SKM-1 (cell line): ENCODE data around the gene MZT2B.
"Not testable (repeated sequence)": the region's sequence is repeated elsewhere in the genome, so short reads cannot be mapped to it uniquely, and the experiment has no call there.

ENCODE experiments used
- DNase-seq: peaks from one replicate; lab custom pipeline; 2025; ENCODE audit not compliant: unreplicated experiment; lab: John Stamatoyannopoulos, UW

The MZT2B gene, protein sequence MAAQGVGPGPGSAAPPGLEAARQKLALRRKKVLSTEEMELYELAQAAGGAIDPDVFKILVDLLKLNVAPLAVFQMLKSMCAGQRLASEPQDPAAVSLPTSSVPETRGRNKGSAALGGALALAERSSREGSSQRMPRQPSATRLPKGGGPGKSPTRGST

DNA sequence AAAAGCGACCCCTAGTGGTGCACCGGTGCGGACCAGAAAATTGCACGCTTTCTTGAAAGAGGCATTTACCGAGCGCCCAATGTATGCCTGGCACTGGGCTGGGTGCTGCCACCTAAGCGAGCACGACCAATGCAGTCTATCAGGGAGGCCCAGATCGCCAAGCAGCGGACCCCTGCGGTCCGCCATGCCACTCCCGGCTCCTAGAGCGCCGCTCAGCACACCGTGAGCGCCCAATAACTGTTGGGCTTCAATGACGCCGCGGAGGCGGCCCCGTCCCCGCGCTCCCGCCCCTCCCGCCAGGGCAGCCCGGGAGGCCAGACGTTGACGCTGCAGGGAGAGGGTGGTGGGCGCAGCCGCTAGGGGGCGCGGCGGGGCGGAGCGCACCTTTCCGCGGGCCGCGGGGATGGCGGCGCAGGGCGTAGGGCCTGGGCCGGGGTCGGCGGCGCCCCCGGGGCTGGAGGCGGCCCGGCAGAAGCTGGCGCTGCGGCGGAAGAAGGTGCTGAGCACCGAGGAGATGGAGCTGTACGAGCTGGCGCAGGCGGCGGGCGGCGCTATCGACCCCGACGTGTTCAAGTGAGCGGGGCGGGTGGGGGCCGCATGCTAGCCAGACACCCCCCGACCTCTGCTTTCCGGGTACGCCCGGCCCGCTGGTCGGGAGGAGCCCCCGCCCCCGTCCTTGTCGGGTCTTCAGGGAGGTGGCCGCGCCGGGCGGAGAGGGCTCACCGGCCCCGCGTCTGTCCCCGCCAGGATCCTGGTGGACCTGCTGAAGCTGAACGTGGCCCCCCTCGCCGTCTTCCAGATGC lies at the start of gene MZT2B:
TSS of gene MZT2B (plus strand) at position 383 of the 803 bp plus-strand sequence. CDS start at position 404, 21 bp downstream.
- DNase-seq = peak; percentile 67

DNA sequence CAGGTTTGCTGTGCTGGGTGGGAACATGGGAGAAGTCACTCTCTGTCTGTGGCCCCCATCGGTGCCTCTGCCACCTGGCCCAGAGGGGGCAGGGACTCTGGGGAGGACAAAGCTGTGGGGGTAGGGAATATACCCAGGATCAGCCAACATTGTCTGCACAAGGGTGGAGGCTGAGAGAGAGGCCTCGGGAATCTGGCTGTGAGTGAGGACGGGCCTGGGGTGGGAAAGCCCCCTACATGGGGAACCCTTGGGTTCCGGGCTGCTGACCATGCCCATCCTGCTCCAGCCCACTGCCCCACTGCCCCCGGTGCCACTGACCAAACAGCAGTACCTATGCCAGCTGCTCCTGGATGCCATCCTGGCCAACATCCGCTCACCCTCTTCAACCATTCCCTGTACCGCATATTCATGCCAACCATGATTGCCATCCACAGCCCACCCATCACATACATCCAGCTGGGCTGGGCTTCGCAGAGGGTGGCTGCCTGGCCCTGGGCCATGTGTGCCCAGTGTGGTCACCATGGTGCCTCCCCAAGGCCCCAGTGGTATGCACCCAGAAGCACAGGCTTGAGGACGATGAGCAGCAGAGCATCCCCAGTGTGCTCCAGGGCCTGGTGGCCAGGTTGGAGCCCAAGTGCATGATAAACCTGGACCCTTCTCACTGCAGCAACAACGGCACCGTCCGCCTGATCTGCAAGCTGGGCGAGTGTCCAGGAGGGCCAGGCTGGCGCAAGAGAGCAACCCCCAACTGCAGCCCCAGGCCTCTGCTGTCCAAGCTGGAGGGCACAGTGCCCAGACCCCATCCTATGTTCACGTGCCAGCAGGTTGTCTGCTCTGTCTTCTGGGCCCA lies 46.1 kb upstream of the MZT2B start:
- DNase-seq = no peak

DNA sequence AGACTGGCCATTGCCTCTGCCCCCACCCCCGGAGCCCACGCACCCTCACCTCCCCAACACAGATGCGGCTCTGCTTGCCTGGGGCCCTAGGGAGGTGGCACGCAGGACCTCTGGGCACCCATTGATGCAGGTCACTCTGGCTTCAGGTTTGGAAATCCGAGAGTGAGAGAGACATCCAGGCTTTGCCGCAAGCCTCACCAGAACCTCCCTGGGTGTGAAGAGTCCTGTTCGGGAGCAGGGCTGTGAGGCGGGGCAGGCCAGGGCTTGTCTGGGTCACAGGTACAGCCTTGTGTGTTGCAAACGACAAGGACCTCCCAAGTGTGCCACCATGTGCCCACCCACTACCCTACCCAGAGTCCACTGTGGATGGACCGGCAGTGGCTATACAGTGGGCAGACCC lies 45.5 kb upstream of the MZT2B start:
- DNase-seq = not testable (repeated sequence)

DNA sequence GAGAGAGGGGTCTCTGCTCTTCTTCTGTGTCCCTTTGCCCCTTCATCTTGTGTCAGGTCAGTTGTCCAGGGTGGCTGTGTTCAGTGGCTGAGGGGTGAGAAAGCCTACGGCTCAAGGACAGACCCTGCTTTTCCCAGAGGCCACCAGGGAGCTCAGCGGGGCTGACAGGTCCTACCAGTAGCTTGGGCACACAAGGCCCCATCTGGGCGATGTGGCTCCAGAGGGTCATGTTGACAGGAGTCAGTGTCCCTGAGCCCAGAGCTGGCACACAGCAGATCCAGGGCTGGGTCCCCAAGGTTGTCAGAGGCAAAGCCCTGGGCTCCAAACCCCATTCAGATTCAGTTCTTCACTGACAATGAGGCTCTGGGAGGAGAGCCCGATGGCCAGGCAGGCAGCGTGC lies 44.9 kb upstream of the MZT2B start:
- DNase-seq = not testable (repeated sequence)

DNA sequence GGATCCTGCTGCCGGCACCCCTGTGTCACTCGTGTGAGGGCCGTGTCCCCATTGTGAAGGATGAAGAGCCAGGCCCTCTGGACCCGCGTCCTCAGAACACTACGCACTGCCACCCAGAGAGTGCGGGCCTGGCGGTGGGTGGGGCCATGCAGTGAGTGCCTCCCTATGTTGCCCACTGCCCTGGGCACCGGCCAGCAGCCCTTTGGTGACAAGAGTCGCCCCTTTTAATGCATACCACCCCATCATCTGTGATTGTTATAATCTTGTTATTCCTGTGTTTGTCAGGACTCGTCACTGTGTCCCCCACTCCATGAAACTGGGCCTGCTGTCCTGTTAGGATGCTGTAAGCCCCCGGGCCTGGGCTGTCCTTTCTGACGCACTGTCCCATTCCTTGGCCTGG lies 43.7 kb upstream of the MZT2B start:
- DNase-seq = not testable (repeated sequence)

DNA sequence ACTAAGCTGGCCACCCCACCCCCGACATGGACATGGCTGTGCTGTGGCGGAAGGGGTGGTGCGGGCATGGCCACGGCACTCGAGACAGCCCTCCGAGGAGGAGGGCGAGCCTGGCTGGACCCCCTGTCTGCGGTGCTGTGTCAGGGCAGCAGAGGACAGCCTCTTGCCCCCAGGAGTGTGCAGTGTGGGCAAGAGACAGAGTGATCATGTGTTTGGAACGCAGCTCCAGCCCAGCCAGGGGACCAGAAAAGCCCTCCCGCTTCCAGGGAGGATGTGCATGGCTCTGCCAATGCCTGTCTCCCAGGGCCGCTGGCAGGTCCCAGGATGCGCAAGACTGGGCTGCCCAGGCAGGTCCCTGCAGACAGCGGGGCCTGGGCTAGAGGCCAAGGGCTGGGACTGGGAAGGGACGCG lies 43.2 kb upstream of the MZT2B start:
- not testable (repeated sequence) for DNase-seq

DNA sequence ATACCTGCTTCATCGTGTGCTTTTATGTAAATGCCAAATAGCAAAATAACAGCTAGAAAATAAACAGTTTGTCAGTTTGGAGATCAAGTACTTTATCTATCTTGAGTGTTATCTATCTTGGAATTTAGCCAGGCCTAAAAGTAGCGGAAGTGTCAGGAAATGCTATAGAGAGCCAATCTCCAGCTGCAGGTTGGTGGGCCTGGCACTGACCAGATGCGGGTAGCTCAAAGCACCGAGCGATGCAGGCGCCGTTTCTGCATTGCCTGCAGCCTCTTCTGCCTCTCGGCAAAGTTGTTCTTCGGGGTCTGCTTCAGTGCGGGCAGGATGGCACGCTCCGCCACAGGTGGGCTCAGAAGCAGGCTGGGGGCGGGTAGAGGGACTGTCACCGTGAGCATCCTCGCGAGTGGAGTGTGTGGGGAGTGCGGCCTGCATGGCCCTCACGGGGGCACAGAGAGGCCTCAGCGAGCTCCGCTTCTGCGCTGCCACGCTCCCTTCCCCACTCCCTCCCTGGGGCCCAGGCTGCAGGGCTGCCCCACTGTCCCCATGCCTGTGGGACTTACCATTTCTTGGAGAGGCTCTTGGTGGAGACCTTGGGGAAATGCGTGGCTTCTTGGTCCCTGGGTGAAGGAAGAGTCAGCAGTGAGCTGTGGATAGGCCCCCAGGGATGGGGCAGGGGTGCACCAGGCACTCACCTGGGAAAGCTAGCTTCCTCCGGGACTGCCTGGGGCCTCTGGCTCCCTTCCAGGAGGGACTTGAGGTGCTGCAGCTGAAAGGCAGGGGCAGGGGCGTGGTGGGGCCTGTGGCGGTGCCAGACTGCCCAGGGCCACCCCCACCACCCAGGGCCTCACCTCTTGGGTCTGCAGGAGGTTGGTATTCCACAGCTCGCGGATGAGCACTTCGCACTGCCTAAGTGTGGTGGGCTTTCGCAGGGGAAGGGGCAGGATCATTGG lies 42.5 kb upstream of the MZT2B start:
- DNase-seq = not testable (repeated sequence)

DNA sequence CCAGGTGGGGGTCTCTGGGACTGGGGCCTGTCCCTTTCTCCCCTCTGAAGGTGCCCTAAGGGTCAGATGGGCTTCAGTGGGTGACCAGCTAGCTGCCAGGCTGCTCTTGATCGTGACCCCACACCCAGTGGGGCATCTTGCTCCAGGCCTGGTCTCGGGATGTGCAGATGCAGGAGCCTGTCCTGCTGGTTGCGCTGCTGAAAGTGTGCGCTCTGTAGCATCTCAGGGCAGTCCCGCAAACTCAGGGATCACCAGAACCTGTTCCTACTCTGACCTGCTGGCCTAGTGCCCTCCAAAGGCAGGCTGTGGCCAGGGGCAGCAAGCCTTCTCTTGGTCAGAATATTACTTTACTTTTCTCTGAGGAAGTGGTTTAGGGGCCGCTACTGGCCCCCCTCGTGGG lies 41.5 kb upstream of the MZT2B start:
- DNase-seq = not testable (repeated sequence)

DNA sequence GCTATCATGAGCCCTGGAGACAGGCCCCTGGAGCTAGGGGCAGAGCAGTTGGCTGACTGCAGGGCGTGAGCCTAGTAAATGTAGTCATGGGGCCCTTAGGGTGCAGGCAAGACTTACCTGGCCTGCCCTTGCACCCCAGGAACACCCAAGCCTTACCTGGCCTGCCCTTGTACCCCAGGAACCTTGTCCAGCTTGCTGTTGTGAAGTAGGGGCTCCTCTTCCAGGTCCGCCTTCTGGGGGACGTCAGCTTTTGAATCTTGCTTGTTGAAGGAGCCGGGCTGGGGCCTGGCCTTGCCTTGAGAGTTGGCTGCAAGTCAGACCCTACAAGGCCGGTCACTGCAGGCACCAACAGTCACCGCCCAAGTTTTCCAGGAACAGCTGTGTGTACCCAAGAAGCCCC lies 41.1 kb upstream of the MZT2B start:
- DNase-seq = not testable (repeated sequence)

DNA sequence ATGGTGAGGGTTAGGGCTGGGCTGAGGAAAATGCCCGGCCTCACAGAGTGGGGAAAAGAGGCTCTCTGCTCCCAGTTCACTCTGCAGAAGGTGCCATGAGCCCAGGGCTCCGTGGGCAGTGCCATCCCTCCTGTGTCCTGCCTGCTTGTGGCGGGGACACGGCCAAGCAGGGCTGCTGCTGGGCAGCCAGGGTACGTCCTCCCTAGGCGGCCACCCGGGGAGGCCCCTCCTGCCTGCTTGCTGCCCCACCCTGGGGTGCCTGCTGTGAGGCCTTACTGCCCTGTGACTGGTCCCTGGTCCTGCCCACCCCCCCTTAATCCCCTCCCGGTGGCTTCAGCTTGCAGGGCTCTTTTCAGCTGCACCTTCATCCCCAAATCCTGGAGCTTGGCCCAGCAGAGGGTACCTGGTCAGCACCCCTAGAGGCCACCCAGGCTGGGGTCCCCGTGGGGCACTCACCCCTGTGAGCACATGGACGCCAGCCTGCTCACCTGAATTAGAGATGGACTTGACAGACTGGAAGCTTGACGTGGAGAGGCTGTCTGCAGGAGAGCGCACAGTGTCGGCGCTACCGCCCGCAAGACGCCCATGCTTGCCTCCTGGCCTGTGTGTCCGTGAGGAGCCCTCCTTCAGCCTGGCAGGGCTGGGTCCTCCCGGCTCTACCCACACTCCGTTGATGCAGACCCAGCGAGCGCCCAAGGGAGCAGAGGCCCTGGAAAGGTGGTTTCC lies 40.3 kb upstream of the MZT2B start:
- not testable (repeated sequence) for DNase-seq

DNA sequence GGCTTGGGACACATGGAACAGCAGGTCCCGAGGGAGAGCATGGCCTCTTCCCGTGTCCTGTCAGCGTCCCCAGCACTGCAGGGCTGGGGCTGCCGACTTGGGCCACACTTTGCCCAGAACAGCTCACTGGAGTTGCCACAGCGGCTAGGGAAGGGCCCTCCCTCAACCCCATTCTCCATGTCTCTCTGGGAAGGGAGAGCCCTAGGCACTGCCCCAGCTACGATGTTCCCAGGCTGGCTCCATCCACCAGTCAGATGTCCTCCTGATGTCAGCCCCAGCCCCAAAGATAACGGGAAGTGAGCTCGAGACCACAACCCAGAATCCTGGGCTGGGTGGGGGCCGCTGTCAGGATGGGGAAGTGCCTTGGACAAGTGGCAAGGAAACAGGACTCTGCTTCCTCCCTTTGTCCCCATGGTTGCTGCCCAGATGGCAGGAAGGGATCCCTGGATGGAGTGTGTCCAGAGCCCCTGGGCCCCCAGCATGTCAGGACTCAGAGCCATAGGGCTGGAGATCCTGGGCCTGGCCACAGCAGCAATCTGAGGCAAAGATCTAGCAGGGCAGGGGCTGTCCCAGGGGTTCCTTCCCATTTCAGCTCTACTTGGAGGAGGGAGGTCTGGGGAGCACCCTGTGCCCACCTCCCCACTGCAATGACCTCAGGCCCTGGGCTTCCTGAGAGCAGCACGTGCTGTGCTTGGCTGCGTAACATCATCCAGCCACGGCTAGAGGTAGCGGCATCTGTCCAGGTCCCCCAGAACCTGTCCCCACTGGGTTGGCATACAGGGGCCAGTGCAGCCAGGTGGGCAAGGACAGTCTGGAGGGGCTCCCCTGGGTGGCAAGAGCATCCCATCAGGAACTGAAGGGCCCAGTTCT lies 39.4 kb upstream of the MZT2B start:
- not testable (repeated sequence) for DNase-seq

DNA sequence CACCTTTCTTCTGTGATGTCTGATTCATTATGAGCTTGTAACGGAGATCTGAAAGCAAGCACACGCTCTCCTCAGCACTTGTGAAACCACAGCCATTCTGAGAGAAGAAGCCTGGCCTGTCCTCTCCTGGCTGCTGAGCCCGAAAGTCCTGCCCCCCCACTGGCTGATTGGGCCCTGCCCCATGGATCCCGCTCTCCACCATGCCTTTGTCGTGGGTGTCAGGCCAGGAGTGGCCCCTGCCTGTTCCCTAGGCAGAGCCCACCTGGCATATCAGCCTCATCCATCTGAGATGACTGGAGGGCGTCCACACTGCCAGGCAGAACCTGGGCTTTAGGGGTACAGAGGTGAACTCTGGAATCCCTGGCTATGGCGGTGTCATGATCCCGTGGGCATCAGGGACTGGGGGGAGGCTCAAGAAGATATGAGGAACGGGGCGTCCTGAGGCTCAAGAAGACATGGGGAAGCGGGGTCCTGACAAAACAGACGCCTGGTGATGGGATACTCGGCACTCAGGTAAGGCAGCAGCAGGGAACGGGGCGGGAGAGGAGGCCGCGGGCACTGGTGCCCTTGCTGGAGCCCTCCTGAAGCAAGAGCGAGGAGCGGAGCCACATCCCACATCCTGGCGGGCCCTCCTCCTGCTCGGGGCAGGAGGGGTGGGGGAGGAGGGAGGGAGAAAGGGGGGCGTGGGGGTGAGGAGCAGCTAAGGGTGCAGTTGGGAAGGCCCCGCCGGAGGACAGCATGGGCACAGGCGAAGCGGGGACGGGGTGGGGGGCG lies 38.6 kb upstream of the MZT2B start:
- not testable (repeated sequence) for DNase-seq

DNA sequence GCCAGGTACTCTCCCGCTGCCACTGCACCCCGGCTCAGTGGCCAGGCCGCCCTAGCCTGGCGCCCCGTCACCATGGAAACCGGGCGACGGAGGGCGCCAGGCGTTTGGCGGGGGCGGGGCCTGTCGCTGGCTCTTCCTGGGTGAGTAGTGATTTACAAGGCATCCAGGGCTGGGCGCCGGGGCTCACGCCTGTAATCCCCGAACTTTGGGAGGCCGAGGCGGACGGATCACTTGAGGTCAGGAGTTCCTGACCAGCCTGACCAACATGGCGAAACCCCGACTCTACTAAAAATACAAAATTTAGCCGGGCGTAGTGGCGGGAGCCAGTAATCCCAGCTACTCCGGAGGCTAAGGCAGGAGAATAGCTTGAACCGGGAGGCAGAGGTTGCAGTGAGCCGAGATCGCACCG lies 37.1 kb upstream of the MZT2B start, which contains the start of gene CCDC74B:
TSS of gene CCDC74B (minus strand) at position 107 of the 409 bp plus-strand sequence. CDS start 116 bp downstream, outside the sequence.
- DNase-seq = not testable (repeated sequence)

DNA sequence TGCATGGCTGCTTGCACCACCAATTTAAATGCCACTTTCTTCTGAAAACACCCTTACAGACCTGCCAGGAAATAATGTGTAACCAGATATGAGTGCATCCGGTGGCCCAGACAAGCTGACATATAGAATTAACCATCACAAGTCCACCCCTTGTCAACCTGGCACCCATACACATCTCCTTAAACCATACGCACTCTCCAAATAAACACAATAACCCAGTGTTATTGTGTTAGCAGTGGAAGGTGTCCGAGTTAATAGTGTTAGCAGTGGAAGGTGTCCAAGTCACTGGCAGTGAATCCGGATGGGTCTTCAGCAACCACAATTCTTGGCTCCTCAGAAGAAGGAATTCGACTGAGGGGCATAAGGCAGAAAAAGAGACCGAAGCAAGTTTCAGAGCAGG lies 33.5 kb upstream of the MZT2B start:
- not testable (repeated sequence) for DNase-seq

DNA sequence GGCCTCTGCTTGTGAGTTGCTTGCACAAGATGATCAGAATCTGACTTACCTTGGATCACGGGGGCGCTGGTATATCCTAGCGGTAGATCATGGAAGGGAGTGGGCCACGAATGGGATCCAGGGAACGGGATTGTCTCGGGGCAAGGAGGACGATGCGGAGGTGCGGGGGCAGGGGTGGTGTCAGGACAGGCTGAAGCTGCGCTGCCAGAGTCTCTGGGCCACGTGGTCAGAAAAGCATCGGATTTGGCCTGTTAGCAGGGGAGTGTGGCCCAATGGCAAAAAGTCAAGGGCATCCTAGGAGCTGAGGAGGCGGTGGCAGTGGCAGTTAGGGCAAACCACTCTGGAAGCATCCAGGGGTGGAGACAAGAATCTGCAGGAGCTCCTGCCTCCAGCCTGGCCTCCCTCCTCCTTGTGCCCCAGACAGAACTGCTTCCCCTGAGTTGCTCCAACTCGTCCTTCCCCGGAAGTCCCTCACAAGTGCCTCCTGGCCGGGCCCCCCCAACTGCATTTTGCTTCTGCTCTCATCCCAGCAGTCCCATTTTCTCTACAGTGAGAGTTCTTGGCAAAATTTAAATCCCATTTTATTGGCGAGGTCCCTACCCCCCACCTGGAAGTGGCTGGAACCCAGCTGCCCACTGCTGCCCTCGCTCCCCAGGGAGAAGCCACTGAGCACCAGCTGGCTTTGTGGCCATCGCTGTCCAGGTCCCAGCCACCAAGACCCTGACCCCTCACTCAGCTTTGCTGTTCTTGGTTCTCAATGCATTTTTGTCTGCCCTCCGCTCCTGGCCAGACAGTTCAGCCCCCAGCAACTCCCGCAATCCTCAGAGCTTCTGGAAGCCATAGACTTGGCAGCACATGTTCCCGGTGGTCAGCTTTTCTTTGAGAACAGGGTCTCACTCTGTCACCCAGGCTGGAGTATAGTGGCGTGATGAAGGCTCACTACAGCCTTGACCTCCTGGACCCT lies 31.6 kb upstream of the MZT2B start:
- no peak for DNase-seq

DNA sequence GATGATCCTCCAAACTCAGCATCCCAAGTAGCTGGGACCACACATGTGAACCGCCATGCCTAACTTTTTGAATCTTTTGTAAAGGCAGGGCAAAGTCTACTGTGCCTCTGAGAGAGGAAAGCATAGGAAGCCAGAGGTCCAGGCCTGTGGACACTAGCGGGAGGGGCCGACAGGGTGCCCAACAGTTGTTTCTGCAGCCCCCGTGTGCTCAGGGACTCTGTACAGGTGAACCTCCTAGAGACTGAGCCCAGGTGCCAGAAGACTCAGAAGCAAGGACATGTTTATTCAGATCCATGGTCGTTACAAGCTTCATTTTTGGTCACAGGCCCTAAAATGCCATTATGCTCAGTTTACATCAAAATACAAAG lies 30.9 kb upstream of the MZT2B start:
- DNase-seq = not testable (repeated sequence)
